ENCODE data around the gene GPD2.
"Not testable (repeated sequence)": the region's sequence is repeated elsewhere in the genome, so short reads cannot be mapped to it uniquely, and the experiment has no call there.

Gene GPD2

GRCh38 chr2:156590085-156590739 lies 154.0 kb downstream of the GPD2 start:
- DNase-seq (ENCODE audit: low read depth in 2 of 2) = no peak

- no peak for DNase-seq (ENCODE audit: low read depth in 2 of 2)
Observed at GRCh38 chr2:156592809-156593593, 156.8 kb downstream of the GPD2 start.

- DNase-seq (ENCODE audit: low read depth in 2 of 2) = no peak
Observed at GRCh38 chr2:156593594-156593921, 157.4 kb downstream of the GPD2 start.

- no peak for DNase-seq (ENCODE audit: low read depth in 2 of 2)
Observed at GRCh38 chr2:156598563-156598962, 162.4 kb downstream of the GPD2 start.

- DNase-seq (ENCODE audit: low read depth in 2 of 2) = no peak
Observed at GRCh38 chr2:156600196-156600595, 164.0 kb downstream of the GPD2 start.

- no peak for DNase-seq (ENCODE audit: low read depth in 2 of 2)
Observed at GRCh38 chr2:156601855-156602551, 165.8 kb downstream of the GPD2 start.

- no peak for DNase-seq (ENCODE audit: low read depth in 2 of 2)
Observed at GRCh38 chr2:156602552-156602933, 166.4 kb downstream of the GPD2 start.

- DNase-seq (ENCODE audit: low read depth in 2 of 2) = no peak
Observed at GRCh38 chr2:156615836-156616322, 179.7 kb downstream of the GPD2 start.

GRCh38 chr2:156618071-156618470 lies 181.9 kb downstream of the GPD2 start:
- not testable (repeated sequence) for DNase-seq (ENCODE audit: low read depth in 2 of 2)

GRCh38 chr2:156619021-156619539 lies 182.9 kb downstream of the GPD2 start:
- no peak for DNase-seq (ENCODE audit: low read depth in 2 of 2)

- DNase-seq (ENCODE audit: low read depth in 2 of 2) = no peak
Observed at GRCh38 chr2:156622491-156622890, 186.3 kb downstream of the GPD2 start.

GRCh38 chr2:156625360-156626170 lies 189.4 kb downstream of the GPD2 start:
- no peak for DNase-seq (ENCODE audit: low read depth in 2 of 2)

GRCh38 chr2:156626931-156627330 lies 190.8 kb downstream of the GPD2 start:
- no peak for DNase-seq (ENCODE audit: low read depth in 2 of 2)

GRCh38 chr2:156630579-156631337 lies 194.6 kb downstream of the GPD2 start:
- DNase-seq (ENCODE audit: low read depth in 2 of 2) = no peak

GRCh38 chr2:156635646-156636045 lies 199.5 kb downstream of the GPD2 start:
- no peak for DNase-seq (ENCODE audit: low read depth in 2 of 2)

Data from stimulated activated CD4-positive, alpha-beta T cell treated with anti-CD3 and anti-CD28 coated beads, Interleukin-12 subunit alpha, Interleukin-12 subunit beta, amount 100 ng/mL, for 24 hours (primary cell).